GM12873 (cell line): Measurements from ENCODE around the gene TTC39C.

Source experiments
- TF ChIP-seq, protein P1 (sequence below): IDR thresholded peaks from 2 replicates; pipeline ENCODE4 v1.5.1; 2012; ENCODE audit warnings: low read depth, mild to moderate bottlenecking, moderate library complexity, low read length, control low read depth; ENCODE audit not compliant: insufficient read depth; ENCODE audit errors: missing control alignments

TTC39C gene

DNA sequence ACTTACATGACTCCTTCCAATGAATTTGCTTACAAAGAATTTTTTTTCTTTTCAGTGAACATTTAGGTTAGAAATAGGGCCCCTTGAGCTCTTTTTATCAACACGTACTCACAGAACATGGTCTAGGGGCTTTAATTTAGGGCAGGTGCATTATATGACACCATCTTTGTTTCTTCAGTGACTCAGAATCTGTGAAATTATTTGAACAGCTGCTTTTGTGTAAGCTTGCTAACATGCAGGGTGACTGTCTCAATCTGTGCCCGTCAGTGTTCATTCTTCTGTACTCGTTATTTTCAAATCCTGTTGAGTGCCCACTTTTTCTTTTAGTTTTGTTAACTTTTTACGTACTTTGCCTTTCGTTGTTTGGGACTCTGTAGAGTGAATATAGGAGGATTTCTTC lies 71.5 kb downstream of the TTC39C start:
- TF ChIP-seq, protein P1, sequence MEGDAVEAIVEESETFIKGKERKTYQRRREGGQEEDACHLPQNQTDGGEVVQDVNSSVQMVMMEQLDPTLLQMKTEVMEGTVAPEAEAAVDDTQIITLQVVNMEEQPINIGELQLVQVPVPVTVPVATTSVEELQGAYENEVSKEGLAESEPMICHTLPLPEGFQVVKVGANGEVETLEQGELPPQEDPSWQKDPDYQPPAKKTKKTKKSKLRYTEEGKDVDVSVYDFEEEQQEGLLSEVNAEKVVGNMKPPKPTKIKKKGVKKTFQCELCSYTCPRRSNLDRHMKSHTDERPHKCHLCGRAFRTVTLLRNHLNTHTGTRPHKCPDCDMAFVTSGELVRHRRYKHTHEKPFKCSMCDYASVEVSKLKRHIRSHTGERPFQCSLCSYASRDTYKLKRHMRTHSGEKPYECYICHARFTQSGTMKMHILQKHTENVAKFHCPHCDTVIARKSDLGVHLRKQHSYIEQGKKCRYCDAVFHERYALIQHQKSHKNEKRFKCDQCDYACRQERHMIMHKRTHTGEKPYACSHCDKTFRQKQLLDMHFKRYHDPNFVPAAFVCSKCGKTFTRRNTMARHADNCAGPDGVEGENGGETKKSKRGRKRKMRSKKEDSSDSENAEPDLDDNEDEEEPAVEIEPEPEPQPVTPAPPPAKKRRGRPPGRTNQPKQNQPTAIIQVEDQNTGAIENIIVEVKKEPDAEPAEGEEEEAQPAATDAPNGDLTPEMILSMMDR = no peak

DNA sequence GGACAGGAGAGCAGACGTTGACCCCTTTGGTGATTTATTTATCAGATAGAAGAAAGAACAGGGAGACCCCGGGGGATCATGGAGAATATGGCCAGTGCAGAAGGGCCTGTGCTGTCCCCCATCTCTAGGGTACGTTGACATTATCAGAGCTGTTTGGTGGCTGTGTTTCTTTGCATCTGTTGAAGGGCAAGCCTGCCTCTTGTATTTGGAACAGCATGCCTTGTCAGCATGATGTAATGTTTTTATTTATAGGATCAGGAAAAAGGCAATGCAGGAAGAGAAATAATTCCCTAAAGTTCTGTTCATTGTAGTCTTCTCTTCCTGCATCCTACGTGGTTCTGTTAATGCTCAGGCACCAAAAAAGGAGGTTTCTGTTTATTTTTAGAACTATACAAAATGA lies 74.5 kb downstream of the TTC39C start:
- TF ChIP-seq, protein P1 = no peak

DNA sequence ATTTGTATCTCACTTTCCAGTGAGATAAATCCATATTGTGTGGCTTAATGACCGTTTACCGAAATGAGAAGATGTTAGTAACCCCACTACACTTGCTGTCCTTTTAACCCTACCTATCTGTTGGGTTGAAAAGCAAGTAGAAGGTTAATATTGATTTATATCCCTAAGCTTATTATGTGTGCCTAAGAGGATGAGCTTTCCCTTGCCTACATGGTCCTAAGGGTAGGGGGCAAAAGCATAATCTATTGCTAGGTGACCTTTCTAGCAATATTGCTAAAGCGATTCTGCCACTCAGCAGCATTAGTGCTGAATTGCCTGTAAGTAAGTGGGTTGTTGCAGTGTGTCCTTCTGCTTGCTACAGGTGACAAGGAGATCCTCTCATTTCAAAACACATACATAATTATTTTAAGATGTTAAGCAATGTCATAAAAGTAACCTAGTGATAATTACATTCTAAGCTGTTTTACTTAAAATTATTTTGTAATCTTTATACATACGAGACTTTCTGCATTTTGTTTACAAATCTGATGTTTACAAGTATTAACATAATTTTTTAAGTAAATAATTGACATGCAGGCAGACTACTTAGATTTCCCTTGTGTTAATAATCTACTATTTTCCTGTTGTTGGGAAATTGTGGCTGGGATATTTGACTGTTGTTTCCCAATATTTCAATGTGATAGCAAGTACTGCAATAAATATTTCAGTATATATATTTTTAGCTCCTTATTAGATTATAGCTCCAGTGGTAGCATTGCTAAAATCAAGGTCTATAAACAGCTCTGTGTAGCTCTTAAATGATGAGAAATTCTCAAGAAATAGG lies 75.2 kb downstream of the TTC39C start:
- TF ChIP-seq, protein P1 = no peak

DNA sequence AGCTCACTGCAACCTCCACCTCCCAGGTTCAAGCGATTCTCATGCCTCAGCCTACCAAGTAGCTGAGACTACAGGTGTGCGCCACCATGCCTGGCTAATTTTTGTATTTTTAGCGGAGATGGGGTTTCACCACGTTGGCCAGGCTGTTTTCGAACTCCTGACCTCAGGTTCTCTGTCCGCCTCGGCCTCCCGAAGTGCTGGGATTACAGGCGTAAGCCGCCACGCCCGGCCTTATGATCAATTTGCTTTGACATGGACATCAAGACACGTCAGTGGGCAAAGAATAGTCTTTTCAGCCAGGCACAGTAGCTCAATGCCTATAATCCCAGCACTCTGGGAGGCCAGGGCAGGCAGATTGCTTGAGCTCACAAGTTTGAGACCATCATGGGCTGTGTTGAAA lies 76.3 kb downstream of the TTC39C start:
- TF ChIP-seq, protein P1 = no peak

DNA sequence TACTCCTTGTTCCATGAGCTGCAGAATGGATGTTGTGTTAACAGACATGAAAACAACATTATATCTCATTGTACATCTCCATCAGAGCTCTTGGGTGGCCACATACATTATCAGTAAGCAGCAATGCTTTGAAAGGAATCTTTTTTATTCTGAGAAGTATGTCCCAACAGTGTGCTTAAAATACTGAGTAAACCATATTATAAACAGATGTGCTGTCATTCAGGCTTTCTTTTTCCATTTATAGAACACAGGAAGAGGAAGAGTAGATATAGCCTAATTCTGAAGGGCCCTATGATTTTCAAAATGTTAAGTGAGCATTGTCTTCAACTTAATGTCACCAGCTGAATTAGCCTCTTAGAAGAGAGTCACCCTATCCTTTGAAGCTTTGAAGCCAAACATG lies 80.0 kb downstream of the TTC39C start:
- TF ChIP-seq, protein P1 = no peak

DNA sequence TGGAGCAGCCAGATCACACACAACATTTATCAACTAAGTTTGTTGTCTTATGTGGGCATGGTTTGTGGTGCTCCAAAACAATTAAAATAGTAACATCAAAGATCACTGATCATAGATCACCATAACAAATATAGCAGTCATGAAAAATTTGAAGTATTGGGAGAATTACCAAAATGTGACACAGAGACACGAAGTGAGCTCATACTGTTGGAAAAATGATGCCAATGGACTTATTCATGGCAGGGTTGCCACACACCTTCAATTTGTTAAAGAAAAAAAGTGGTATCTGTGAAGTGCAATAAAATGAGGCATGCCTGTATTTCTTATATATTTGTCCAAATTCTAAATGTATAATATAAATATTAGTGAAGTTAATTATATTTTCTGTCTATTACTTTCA lies 81.4 kb downstream of the TTC39C start:
- TF ChIP-seq, protein P1 = no peak

DNA sequence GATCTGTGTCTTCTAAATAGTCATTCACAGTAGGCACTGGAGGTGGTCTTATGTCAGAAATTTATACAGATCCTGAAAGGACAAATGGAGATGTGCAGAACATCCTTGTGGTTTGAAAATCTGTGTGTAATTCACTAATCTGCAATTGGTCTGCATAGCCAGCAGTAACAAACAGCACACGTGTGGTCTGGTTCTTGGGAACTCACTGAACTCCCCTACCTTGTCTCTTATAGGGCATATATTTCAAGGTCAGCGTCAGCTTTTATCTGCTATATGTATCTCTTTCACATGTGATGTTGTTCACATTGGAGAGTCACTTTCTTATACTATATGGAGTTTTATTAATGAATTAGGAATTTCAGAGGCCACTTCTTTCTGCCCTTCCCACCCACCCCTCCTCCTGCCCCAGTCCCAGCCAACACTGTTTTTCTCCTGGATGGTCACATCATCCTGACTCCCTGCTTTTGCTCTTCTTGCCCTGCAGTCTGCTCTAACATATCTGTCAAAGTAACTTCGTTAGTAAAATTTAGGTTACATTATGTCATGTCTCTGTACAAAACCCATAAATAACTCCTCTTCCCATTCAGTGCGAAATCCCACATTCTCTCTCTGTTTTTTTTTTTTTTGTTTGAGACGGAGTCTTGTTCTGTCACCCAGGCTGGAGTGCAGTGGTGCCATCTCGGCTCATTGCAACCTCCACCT lies 88.9 kb downstream of the TTC39C start:
- TF ChIP-seq, protein P1 = no peak
